Sigmoid colon (tissue), 7 donors: ENCODE data around the gene XPNPEP2. TPM values are rescaled to one million over a fixed set of nuclear protein-coding genes. Genes with fewer than 3 reads are reported as not detected.

Source experiments
- DNase-seq: peaks from one replicate; pipeline ENCODE4 v3.0.0-alpha.2; 2019
- H3K27ac ChIP-seq, 4 donors: fragments of 200-600 bp; sonication (generic); one replicate each; pipeline ENCODE4 v1.5.1; 2016 to 2019; ENCODE audit warnings: mild to moderate bottlenecking in 1 of 4
- H3K27me3 ChIP-seq, 3 donors: fragments of 200-600 bp; sonication (generic); one replicate each; pipeline ENCODE4 v1.5.1; 2019; ENCODE audit warnings: mild to moderate bottlenecking in 1 of 3
- H3K36me3 ChIP-seq, 4 donors: fragments of 200-600 bp; sonication (generic); one replicate each; pipeline ENCODE4 v1.5.1; 2016 to 2019
- H3K4me1 ChIP-seq, 4 donors: fragments of 200-600 bp; sonication (generic); one replicate each; pipeline ENCODE4 v1.5.1; 2017 to 2019
- H3K4me3 ChIP-seq, 4 donors: fragments of 200-600 bp; sonication (generic); one replicate each; pipeline ENCODE4 v1.5.1; 2017 to 2019; ENCODE audit warnings: mild to moderate bottlenecking in 2 of 4, moderate library complexity in 1 of 4
- H3K9me3 ChIP-seq, 4 donors: fragments of 200-600 bp in 3 of 4; sonication (generic) in 3 of 4; one replicate each; pipeline versions ENCODE4 v1.5.1 to v1.6.1; 2013 to 2019
- CTCF ChIP-seq, 4 experiments: fragments of 450-650 bp in 3 of 4; fragments of 200-600 bp in 1 of 4; IDR thresholded peaks; one replicate each; pipeline ENCODE4 v1.5.1; 2016 to 2019; ENCODE audit warnings: antibody characterized with exemption in 4 of 4, mild to moderate bottlenecking in 3 of 4, moderate library complexity in 2 of 4
- EP300 ChIP-seq, 4 donors: sonication (generic); formaldehyde crosslinking; IDR thresholded peaks; one replicate each; pipeline ENCODE4 v1.6.1; 2017; ENCODE audit warnings: antibody characterized with exemption in 4 of 4
- POLR2A ChIP-seq, 2 donors: fragments of 450-650 bp; IDR thresholded peaks; one replicate each; pipeline ENCODE4 v1.6.1; 2016; ENCODE audit warnings: antibody characterized with exemption in 2 of 2, mild to moderate bottlenecking in 2 of 2, moderate library complexity in 2 of 2
- POLR2AphosphoS5 ChIP-seq, 4 donors: sonication (generic); formaldehyde crosslinking; IDR thresholded peaks; one replicate each; pipeline ENCODE4 v1.6.1; 2017; ENCODE audit warnings: antibody characterized with exemption in 4 of 4
- WGBS, 2 donors: extraction: QIAGEN DNeasy Blood & Tissue Kit; methylation state at CpG; one replicate each; pipeline ENCODE4 v1.1.7; 2013; 5-methylcytosine and 5-hydroxymethylcytosine counted together
- intact Hi-C: fragments of 100-400 bp; cut with DNase I; formaldehyde crosslinking; loops from one replicate; pipeline ENCODE4 v1.15.1; 2023
- polyA plus RNA-seq, 3 donors: library from polyadenylated mRNA; stranded (reverse); fragments of 200-250 nt; gene quantifications; one replicate each; pipeline ENCODE4 v1.2.3, GENCODE V29; 2013
- total RNA-seq, 4 donors: library from RNA; depleted of rRNA; stranded (reverse); fragments of >200 nt; gene quantifications; one replicate each; pipeline ENCODE4 v1.1.0, GENCODE V29; 2016
- donor health status: healthy with polysubstance abuse.
- donor health status: Bipolar disorder and iron deficiency.
- donor health status: healthy.

Gene XPNPEP2
- total and polyA plus RNA-seq, 7 donors: 1.8 to 11.1 (median 3.3) TPM

GRCh38 chrX:129743821-129744220 is 5.0 kb downstream of the XPNPEP2 start:
- WGBS, 2 donors: 70 to 86% methylated on average over 4 of the region's 4 CpGs
- H3K4me1 ChIP-seq: no peaks in the 10 kb centered on the region

GRCh38 chrX:129744861-129745321 is 6.1 kb downstream of the XPNPEP2 start:
- H3K4me1 ChIP-seq: no peaks in the 10 kb centered on the region
- no peaks in the 10 kb centered on the region for H3K9me3 ChIP-seq
- H3K4me3 ChIP-seq: no peak overlapping the region
- peak; percentile 25 for DNase-seq
- no peak overlapping the region for H3K27ac ChIP-seq
- H3K27me3 ChIP-seq: no peaks in the 10 kb centered on the region
- no peaks in the 10 kb centered on the region for H3K36me3 ChIP-seq
- WGBS, 2 donors: 69 to 85% methylated on average over 10 of the region's 10 CpGs
- intact Hi-C loops: no loop called here
- no peak for TF ChIP-seq POLR2AphosphoS5 (IDR thresholded peaks at IDR 0.05)
- TF ChIP-seq POLR2A (IDR thresholded peaks at IDR 0.05): no peak
- no peak for TF ChIP-seq EP300 (IDR thresholded peaks at IDR 0.05)
- no peak for TF ChIP-seq CTCF (IDR thresholded peaks at IDR 0.05)

More at GRCh38 chrX:129743821-129744220, 5.0 kb downstream of the XPNPEP2 start:
- Histone ChIP-seq H3K4me3 (no peak overlapping the region), H3K36me3 (no peaks in the 10 kb centered on the region), H3K9me3 (no peaks in the 10 kb centered on the region), H3K27me3 (no peaks in the 10 kb centered on the region), H3K27ac (no peak overlapping the region)
- no peak for TF ChIP-seq POLR2AphosphoS5 (IDR thresholded peaks at IDR 0.05)
- TF ChIP-seq EP300 (IDR thresholded peaks at IDR 0.05): no peak
- TF ChIP-seq POLR2A (IDR thresholded peaks at IDR 0.05): no peak
- TF ChIP-seq CTCF (IDR thresholded peaks at IDR 0.05): no peak
- peak; percentile 15 for DNase-seq
- intact Hi-C loops: no loop called here

GRCh38 chrX:129746557-129747470 is 8.0 kb downstream of the XPNPEP2 start:
- no peak overlapping the region for H3K4me3 ChIP-seq
- H3K9me3 ChIP-seq: no peaks in the 10 kb centered on the region
- H3K27ac ChIP-seq: no peak overlapping the region
- peak; percentile 53 for DNase-seq
- intact Hi-C loops: no loop called here
- no peaks in the 10 kb centered on the region for H3K36me3 ChIP-seq
- WGBS, 2 donors: 82 to 85% methylated on average over 7 of the region's 7 CpGs
- TF ChIP-seq POLR2AphosphoS5 (IDR thresholded peaks at IDR 0.05) (no peak), CTCF (IDR thresholded peaks at IDR 0.05) (no peak), POLR2A (IDR thresholded peaks at IDR 0.05) (no peak), EP300 (IDR thresholded peaks at IDR 0.05) (no peak)
- no peaks in the 10 kb centered on the region for H3K4me1 ChIP-seq
- H3K27me3 ChIP-seq: no peaks in the 10 kb centered on the region

GRCh38 chrX:129747533-129747932 is 8.8 kb downstream of the XPNPEP2 start:
- WGBS, 2 donors: 93 to 96% methylated on average over 4 of the region's 4 CpGs

More at GRCh38 chrX:129747533-129747932, 8.8 kb downstream of the XPNPEP2 start:
- DNase-seq: peak; percentile 40
- Histone ChIP-seq H3K27me3 (no peaks in the 10 kb centered on the region), H3K36me3 (no peaks in the 10 kb centered on the region), H3K4me1 (no peaks in the 10 kb centered on the region), H3K9me3 (no peaks in the 10 kb centered on the region), H3K27ac (no peak overlapping the region), H3K4me3 (no peak overlapping the region)
- TF ChIP-seq CTCF (IDR thresholded peaks at IDR 0.05) (no peak), POLR2A (IDR thresholded peaks at IDR 0.05) (no peak), EP300 (IDR thresholded peaks at IDR 0.05) (no peak), POLR2AphosphoS5 (IDR thresholded peaks at IDR 0.05) (no peak)
- intact Hi-C loops: no loop called here
